Measurements from ENCODE around the gene TNFRSF8.

GRCh38 chr1:12104417-12104816, 41.3 kb downstream of the TNFRSF8 start:
- TF ChIP-seq CTCF (IDR thresholded peaks at IDR 0.05) (no peak), GABPA (IDR thresholded peaks at IDR 0.05; ENCODE audit: low read depth) (no peak)
